ENCODE data around the gene PAM16. TPM values are rescaled to one million over a fixed set of nuclear protein-coding genes. Genes with fewer than 3 reads are reported as not detected.

PAM16 gene
- total RNA-seq, 1 donor: 20.2 TPM

DNA sequence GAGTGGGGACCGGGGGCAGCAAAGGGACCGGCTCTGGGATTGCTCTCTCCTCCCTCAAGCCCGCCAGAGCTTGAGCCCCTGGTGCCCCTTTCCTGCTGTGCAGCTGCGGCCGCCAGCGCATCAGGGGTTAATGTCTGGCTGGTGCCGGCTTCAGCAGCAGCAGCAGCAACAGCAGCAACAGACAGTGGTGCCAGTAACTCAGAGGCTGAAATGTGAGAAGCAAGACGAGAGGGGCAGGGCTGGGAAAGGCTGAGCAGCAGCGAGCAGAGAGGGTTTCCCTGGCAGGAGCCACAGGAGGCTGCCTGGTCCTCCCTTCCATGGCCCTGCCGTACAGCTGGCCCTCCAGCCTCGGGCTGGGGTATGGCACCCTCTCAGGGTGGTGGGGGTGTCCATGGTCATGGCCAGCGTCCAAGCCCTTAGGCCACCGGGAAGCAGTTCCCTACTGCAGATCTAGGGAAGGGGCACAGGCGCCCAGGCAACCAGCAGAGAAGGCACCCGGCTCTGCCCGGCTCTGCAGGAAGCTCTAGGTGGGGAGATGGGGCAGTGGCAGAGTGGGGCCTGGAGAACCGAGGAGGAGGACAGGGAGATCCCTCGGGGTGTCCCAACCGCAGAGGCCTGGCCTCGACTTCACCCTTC lies 57.2 kb downstream of the PAM16 start:
- TF ChIP-seq, protein P1, sequence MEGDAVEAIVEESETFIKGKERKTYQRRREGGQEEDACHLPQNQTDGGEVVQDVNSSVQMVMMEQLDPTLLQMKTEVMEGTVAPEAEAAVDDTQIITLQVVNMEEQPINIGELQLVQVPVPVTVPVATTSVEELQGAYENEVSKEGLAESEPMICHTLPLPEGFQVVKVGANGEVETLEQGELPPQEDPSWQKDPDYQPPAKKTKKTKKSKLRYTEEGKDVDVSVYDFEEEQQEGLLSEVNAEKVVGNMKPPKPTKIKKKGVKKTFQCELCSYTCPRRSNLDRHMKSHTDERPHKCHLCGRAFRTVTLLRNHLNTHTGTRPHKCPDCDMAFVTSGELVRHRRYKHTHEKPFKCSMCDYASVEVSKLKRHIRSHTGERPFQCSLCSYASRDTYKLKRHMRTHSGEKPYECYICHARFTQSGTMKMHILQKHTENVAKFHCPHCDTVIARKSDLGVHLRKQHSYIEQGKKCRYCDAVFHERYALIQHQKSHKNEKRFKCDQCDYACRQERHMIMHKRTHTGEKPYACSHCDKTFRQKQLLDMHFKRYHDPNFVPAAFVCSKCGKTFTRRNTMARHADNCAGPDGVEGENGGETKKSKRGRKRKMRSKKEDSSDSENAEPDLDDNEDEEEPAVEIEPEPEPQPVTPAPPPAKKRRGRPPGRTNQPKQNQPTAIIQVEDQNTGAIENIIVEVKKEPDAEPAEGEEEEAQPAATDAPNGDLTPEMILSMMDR (IDR thresholded peaks at IDR 0.05; ENCODE audit: insufficient read depth, low read length): no peak
- DNase-seq (ENCODE audit: low read depth): peak; percentile 80
- H3K4me3 ChIP-seq (ENCODE audit: low read depth, low read length): no peak overlapping the region

DNA sequence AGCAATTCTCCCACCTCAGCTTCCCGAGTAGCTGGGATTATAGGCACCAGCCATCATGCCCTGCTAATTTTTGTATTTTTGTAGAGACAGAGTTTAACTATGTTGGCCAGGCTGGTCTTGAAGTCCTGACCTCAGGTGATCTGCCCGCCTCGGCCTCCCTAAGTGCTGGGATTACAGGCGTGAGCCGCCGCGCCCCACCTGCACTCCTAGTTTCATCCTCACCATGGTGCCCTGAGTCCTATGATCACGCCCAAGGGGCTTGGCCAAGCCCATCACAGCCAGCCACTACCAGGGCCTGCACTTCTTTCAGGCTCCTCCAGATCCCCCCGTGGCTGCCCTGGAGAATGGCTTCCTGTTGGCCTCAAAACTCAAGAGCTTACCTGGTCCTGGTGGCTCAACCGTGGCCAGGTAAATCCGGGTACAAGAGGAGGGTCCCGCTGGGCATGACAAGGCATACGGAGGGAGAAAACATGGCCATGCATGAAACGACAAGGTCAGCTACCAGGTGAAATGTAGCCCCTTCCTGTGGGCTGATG lies 57.9 kb downstream of the PAM16 start:
- no peak overlapping the region for H3K4me3 ChIP-seq (ENCODE audit: low read depth, low read length)
- TF ChIP-seq, protein P1 (IDR thresholded peaks at IDR 0.05; ENCODE audit: insufficient read depth, low read length): no peak
- no peak for DNase-seq (ENCODE audit: low read depth)

DNA sequence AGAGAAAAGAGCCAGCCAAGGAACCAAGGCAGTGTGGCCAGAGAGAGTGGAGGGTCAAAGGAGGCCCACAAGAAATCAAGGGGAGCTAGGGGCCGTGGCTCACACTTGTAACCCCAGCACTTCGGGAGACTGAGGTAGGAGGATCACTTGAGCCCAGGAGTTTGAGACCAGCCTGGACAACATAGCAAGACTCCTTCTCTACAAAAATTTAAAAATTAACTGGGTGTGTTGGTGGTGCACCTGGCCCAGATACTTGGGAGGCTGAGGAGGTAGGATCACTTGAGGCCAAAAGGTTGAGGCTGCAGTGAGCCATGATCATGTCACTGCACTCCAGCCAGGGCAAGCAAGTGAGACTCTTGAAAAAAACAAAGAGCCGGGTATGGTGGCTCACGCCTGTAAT lies 59.4 kb downstream of the PAM16 start:
- no peak for DNase-seq (ENCODE audit: low read depth)
- TF ChIP-seq, protein P1 (IDR thresholded peaks at IDR 0.05; ENCODE audit: insufficient read depth, low read length): no peak
- no peak overlapping the region for H3K4me3 ChIP-seq (ENCODE audit: low read depth, low read length)

Other genes with a start within 250 kb of the PAM16 start
- 11.2 and 23.6 TPM in 2 replicates for gene ADCY9, start 234.9 kb downstream of the PAM16 start, total RNA-seq (ENCODE audit: low replicate concordance)
- 0.09 and 0.25 TPM in 2 replicates for gene SRL, start 109.2 kb downstream of the PAM16 start, total RNA-seq (ENCODE audit: low replicate concordance)
- gene TFAP4, start 78.3 kb downstream of the PAM16 start, total RNA-seq (ENCODE audit: low replicate concordance): 5.5 and 10.6 TPM in 2 replicates
- 3.3 and 6.6 TPM in 2 replicates for gene GLIS2, start 35.3 kb downstream of the PAM16 start, total RNA-seq (ENCODE audit: low replicate concordance)
- gene VASN, start 20.5 kb upstream of the PAM16 start, total RNA-seq (ENCODE audit: low replicate concordance): 130 and 136 TPM in 2 replicates
- 16.7 and 26.7 TPM in 2 replicates for gene CORO7, start 65.3 kb upstream of the PAM16 start, total RNA-seq (ENCODE audit: low replicate concordance)
- 33.3 and 44.0 TPM in 2 replicates for gene DNAJA3, start 74.5 kb upstream of the PAM16 start, total RNA-seq (ENCODE audit: low replicate concordance)
- 43.4 and 80.7 TPM in 2 replicates for gene NMRAL1, start 123.3 kb upstream of the PAM16 start, total RNA-seq (ENCODE audit: low replicate concordance)
- 24.8 and 30.5 TPM in 2 replicates for gene HMOX2, start 125.1 kb upstream of the PAM16 start, total RNA-seq (ENCODE audit: low replicate concordance)
- gene CDIP1, start 187.5 kb upstream of the PAM16 start, total RNA-seq (ENCODE audit: low replicate concordance): 11.8 and 20.3 TPM in 2 replicates
- under 0.01 TPM in 1 of 2 replicates, not detected in the other for gene C16orf96, start 205.0 kb upstream of the PAM16 start, total RNA-seq (ENCODE audit: low replicate concordance)